DMS153 (cell line): Measurements from ENCODE around the gene HIBADH.
"Not testable (repeated sequence)": the region's sequence is repeated elsewhere in the genome, so short reads cannot be mapped to it uniquely, and the experiment has no call there.

Source experiments
- DNase-seq: peaks from one replicate; lab custom pipeline; 2025; lab: John Stamatoyannopoulos, UW

HIBADH gene

GRCh38 chr7:27600247-27600646 is 62.4 kb downstream of the HIBADH start:
- DNase-seq: no peak

DNA sequence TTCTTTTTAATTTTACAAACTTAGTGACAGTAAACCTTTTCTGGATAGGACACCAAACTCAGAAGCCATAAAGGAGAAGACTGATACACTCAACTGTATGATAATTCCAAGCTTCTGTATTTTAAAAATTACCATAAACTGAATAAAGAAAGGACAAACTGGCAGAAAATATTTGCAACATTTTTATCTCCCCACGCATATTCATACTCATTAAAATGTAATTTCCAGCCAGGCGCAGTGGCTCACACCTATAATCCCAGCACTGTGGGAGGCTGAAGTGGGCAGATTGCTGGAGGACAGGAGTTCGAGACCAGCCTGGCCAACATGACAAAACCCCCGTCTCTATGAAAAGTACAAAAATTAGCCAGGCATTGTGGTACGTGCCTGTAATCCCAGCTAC is 67.7 kb downstream of the HIBADH start:
- DNase-seq: no peak

GRCh38 chr7:27593226-27593625 is 69.5 kb downstream of the HIBADH start:
- no peak for DNase-seq

GRCh38 chr7:27590416-27590815 is 72.3 kb downstream of the HIBADH start:
- DNase-seq: no peak

DNA sequence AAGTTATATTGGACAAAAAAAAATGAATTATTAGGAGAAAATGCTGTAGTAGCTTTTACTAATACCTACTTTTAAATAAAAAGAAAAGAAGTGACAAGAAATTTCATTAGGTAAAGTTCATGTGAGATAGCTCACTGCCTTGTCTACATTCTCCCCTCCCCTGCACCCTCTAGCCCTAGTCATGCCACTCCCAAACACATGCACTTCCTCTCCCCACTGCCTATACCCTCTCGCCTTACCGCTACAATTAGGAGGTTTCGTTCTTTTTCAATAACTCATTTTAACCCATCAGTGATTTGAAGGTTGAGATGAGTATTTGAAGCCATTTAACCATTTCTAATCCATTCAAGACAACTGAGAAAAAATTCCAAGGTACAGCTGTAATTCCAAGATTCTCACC is 75.3 kb downstream of the HIBADH start:
- DNase-seq: no peak

GRCh38 chr7:27586825-27587224 is 75.9 kb downstream of the HIBADH start:
- peak; percentile 89 for DNase-seq

DNA sequence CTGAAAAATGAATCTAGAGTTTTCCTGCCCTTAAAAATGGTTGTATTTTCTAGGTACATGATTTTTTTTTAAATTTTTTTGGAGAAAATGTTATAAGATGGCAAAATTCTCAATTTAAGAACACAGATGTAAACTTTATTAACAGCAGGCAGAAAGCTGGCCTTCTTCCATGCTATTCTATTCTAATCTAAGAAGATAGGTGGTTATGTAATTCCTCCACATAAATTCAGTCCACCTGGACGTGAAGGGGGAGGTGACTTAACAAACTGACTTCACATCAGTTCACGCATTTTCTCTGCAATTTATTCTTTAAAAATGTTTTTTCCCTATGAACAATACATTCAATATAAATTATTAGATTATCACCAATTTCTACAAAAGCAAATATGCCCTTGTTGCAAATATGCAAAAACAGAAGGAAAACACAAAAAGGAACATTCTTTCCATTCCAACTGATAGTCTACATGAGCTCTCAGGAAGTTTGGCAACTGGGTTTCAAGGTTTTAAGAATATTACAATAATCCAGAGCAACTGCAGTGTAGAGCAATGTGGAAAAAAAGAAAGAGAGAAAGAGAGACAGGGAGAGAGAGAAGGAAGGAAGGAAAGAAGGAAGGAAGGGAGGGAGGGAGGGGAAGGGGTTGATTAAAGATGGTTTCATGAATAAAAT is 76.8 kb downstream of the HIBADH start:
- no peak for DNase-seq

- DNase-seq: no peak
These were observed 80.8 kb downstream of the HIBADH start for GRCh38 chr7:27581906-27582305.

DNA sequence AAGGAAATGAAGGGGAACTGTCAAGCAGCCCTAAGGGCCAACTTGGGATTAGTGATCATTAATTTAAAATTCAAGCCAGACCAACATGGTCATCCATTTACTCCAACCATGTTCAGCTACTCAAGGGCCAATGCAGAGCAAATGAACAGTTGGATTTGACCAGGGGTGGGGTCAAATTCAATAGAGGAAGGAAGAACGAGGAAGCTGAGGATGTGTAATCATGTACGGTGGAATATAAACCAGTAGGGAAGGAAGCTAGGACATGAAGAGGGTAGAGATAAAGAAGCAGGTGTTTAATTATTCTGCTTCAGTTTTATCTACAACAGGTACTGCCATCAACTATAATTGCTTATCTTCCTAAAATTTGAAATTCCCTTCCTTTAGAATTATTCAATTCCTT is 81.6 kb downstream of the HIBADH start:
- DNase-seq: no peak

DNA sequence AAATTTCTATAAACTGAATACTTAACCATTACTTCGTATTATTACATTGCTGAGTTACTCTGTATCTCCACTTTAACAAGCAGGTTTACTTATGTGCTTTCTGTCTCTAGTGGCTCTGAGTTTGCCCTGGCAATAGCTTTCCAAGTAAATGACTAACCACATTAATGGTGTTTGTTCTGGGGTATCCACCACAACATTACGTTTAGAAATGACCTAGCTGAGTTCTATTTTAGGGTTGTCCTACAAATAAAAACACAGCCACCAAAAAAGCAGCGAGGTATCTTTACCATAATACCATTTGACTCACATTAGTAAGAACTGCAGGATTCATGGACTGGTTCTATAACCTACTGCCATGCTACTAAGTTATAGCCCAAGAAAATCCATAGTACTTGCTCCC is 83.1 kb downstream of the HIBADH start:
- DNase-seq: no peak

- not testable (repeated sequence) for DNase-seq
These were observed 84.5 kb downstream of the HIBADH start for GRCh38 chr7:27578169-27578568.

- DNase-seq: peak; percentile 46
These were observed 86.2 kb downstream of the HIBADH start for GRCh38 chr7:27576360-27576944.

GRCh38 chr7:27575613-27576012 is 87.1 kb downstream of the HIBADH start:
- DNase-seq: no peak

DNA sequence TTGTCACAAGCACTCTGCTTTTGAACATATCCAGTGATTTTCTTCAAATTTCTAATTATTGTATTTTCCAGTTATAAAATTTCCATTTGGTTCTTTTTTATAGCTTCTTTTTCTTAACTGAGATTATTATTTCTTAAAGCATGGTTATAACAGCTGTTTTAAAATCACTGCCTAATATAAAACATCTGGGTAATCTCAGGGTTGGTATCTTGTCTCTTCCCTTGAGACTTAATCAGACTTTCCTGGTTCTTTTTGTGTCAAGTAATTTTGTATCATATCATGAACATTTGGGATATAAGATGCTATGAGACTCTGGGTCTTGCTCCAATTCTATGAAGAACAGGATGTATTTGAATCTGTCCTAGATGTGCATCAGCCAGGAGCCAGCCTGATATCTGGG is 93.6 kb downstream of the HIBADH start:
- DNase-seq: no peak

- no peak for DNase-seq
These were observed 95.4 kb downstream of the HIBADH start for GRCh38 chr7:27567266-27567665.

GRCh38 chr7:27564881-27565482 is 97.7 kb downstream of the HIBADH start:
- no peak for DNase-seq

DNA sequence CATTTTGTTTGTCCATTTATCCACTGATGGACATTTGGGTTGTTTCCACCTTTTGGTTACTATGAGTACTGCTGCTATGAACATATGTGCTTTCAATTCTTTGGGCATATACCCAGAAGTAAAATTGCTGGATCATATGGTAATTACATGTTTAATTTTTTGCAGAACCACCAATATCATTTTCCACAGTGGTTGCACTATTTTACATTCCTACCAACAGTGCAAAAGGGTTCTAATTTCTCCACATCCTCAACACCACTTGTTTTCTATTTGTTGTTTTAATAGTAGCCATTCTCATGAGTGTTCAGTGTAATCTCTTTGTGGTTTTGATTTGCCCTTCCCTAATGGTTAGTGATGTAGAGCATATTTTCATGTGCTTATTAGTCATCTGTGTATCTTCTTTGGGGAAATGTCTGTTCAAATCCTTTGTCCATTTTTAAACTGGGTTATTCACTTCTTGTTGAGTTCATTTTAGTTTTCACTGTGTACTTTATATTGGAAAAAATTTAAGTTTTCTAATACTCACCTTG is 101.9 kb downstream of the HIBADH start:
- DNase-seq: no peak

- DNase-seq: no peak
These were observed 107.0 kb downstream of the HIBADH start for GRCh38 chr7:27555670-27556069.

- no peak for DNase-seq
These were observed 107.9 kb downstream of the HIBADH start for GRCh38 chr7:27554826-27555225.

DNA sequence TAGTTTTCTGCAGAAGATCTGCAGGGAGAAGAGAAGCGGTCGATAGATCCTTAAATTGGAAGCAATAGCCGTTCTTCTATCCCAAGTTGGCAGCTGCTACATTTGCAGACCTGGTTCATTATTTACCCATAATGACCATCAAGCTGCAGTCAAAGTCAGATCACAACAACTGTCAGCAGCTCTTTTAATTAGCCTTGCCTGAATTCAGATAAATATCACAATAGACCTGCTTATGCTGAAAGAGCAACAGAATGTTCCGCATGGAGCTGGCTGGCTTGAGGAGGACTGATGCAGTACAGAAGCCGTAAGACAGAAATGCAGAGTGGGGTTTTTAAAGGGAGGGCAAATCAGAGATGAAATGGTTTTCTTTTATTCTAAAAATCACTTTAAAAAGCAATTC is 109.4 kb downstream of the HIBADH start:
- DNase-seq: no peak

GRCh38 chr7:27551803-27552400 is 110.8 kb downstream of the HIBADH start:
- DNase-seq: peak; percentile 3

DNA sequence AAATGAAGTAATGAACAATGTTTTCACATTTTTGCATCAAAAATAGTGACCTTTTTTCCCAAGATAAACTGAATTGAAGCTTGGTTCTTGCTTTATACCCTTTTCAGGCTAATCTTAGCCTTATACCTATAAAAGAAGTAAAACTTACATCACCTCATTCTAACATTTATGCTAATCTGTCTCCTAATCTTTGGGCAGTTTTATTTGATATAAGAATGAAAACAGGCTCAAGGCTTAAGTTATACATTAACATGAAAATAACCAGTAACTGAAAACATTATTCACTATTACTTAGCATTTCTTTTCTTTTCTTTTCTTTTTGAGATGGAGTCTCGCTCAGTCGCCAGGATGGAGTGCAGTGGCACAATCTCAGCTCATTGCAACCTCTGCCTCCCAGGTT is 113.1 kb downstream of the HIBADH start:
- no peak for DNase-seq

- no peak for DNase-seq
These were observed 114.4 kb downstream of the HIBADH start for GRCh38 chr7:27548304-27548703.
